Jurkat, Clone E6-1 (cell line): Measurements from ENCODE around the gene S100A7A.
"Not testable (repeated sequence)": the region's sequence is repeated elsewhere in the genome, so short reads cannot be mapped to it uniquely, and the experiment has no call there.

ENCODE experiments used
- DNase-seq: peaks from one replicate; pipeline ENCODE4 v3.0.0-alpha.2; 2011; ENCODE audit warnings: low read depth, low spot score
- H3K4me3 ChIP-seq: 2 replicates; pipeline ENCODE4 v1.5.1; 2011; ENCODE audit warnings: mild to moderate bottlenecking, low read length, control low read depth, moderate library complexity

S100A7A gene

DNA sequence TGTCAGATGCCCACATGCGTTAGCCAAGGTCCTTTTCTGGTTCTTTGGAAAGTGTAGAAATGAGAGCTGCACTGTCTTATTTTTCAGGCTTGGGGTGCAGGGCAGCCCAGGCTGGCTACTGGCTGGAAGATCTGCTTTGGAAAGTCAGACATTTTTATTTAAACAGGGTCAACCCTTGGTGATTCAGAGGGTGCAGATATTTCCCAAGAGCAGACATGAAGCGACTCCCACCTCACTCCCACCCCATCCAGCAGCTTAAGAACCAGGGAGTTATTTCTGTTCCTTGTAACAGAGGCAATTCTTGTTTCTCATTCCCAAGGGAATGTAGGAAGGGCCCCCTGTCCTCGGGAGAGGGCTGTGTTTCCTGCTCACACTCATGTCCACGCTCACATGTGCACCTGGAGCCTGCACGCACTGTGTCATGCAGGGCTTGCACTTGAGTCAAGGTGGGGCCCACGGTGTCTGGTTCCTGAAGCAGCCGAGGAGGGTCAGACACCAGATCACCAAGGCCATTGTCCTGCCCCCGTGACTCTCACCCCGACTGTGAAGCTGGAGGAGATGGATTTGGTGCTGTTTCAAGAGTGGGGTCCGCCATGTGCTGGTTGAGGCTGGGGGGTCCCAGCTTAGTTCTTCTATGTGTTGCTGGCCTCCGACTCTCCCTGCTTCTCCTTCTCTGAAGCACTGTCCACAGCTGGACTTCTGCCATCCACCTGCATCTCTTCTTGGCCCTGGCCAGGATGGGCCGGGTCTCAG lies 992 bp downstream of the S100A7A start:
- H3K4me3 ChIP-seq, result no peak overlapping the region
- DNase-seq, result no peak

DNA sequence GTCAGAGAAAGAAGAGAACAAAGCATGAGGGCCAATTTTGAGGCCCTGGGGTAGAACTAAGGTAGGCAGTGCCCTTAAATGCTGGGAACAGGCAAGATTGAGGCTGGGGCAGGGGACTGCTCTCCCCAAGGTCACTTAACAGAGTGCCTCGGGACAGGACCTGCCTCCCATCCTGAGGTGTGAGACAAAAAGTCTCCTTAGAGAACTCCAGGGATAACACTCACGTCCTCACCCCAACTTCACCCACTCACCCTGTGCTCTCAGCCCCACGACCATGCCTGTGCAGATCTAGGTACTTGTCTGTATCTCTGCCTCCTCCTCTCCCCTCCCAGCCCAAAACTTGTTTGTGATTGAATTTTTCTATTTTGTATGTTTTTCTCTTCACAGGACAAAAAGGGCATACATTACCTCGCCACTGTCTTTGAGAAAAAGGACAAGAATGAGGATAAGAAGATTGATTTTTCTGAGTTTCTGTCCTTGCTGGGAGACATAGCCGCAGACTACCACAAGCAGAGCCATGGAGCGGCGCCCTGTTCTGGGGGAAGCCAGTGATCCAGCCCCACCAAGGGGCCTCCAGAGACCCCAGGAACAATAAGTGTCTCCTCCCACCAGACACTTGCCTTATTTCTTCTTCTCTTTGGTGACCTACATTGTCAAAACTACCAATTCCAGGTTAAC lies 2.6 kb downstream of the S100A7A start:
- not testable (repeated sequence) for DNase-seq, H3K4me3 ChIP-seq

DNA sequence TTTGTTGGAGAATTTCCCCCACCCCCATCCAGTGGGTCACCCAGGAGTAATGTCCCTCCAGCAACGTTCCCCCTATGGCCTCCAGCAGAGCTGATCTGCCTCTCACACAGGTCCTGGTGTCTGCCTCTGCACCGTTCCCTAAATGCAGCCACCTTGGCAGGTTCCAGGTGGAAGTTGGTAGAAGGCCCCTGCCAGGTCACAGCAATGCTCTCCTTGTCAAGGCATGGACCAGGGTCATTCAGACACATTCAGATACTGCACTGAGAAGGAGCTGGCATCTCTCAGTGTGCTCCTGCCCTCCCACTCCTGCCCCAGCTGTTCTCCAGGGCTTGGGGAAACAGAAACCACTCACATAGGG lies 3.1 kb downstream of the S100A7A start:
- DNase-seq, H3K4me3 ChIP-seq: not testable (repeated sequence)

DNA sequence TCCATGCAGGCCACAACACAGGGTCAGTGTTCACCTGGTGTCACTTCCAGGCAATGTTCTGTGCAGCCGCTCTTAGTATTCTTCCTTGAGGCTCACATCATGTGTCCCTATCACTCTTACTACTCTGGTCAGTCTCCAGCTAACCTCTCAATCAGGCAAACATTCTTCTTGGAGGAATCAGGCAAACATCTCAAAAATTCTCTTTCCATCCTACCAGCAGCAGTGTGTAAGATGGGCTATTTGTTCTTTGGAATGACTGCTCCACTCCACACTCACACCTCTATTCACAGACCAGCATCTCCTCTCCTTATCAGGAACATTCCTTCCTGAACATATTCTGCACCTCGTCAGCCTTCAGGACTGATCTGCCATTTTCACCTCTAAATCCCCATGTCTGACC lies 4.0 kb downstream of the S100A7A start:
- no peak for DNase-seq
- H3K4me3 ChIP-seq, result no peak overlapping the region

DNA sequence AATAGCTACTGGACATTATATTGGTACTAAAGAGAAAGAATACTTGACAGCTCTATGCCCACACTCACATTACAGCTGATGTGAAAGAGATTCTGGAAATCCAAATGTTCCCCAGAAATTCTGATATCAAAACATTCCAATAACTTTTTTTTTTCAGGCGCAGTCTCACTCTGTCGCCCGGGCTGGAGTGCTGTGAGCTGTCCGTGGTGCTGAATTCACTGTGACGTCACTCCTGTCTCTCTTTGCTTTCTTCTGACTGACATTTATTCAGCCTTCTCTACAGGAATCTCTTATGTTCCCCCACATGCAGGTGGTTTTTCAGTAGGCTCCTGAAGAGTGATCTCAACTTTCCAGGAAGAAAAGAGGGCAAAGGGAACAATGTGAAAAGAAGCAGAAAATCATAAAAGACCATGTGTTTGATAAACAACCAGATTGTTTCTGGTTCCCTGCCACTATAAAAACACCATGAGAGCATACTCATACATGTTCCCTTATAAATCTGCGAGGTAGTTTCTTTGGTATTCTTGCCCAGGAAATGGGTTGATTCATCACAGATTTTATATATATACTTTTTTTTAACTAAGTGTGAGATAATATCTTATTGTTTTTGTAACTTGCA lies 6.2 kb downstream of the S100A7A start:
- peak; percentile 62 for DNase-seq
- H3K4me3 ChIP-seq, result no peak overlapping the region

DNA sequence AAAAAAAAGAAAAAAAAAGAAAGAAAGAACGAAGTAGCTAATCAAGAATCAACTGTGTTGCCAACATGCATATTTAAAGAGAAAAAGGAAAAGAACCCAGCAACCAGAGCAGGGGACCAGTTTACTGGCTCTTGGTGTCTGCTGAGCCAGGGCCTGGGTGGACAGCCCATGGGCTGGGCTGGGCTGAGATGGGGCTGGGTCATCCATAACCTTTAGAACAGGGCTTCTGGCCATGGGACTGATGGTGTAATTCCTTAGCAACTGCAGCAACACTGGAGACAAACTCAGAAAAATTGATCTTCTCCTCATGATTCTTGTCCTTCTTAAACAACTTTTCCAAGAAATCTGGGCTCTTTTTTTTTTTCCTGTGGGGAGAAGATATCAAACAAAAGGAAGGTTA lies 10.5 kb downstream of the S100A7A start:
- DNase-seq, result no peak
- no peak overlapping the region for H3K4me3 ChIP-seq

DNA sequence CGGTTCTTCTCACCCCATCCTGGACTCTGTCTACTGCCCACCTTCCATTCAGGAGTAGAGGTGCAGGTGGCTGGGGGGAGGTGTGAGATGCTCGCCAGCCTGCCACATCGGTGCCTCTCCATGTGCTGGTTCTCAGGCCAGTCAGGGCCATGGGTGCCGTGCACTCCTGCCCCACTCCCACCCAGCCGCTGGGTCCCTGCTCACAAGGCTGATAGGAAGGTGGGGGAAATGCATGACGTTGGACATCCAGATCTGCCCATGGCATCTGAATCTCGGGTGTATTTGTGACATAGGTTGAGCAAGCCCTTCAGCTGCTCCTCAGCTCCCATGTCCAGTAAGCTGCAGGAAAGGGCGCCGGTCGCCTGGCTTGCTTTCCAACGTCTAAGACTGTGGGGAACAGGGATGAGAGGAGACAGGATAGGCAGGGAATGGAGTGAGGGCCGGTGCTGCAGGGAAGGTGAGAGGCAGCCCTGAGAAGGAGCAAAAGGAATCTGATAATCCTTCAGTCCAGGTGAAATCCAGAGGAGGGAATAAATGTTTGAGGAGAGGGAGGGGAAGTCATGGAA lies 11.8 kb downstream of the S100A7A start:
- no peak for DNase-seq

DNA sequence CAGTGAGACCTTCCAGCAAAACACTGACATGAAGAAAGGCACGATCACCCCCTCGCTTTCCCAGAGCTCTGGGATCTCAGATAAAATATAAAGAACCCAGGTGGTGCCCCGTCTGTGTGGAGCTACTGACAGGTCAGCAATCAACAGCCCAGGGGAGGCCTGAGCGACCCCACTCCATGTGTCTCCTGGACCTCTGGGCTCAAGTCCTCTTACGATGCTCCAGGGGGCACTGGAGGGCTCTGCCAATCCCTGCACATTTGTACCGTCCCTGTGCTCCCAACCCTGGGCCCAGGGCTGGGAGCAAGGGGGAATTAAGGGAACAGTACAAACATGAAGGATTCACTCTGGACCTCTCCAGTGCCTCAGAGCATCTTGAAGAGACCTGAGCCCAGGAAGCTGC lies 12.5 kb downstream of the S100A7A start:
- no peak for DNase-seq
- H3K4me3 ChIP-seq, result no peak overlapping the region

More for the DNA sequence above, 11.8 kb downstream of the S100A7A start:
- H3K4me3 ChIP-seq, result no peak overlapping the region

DNA sequence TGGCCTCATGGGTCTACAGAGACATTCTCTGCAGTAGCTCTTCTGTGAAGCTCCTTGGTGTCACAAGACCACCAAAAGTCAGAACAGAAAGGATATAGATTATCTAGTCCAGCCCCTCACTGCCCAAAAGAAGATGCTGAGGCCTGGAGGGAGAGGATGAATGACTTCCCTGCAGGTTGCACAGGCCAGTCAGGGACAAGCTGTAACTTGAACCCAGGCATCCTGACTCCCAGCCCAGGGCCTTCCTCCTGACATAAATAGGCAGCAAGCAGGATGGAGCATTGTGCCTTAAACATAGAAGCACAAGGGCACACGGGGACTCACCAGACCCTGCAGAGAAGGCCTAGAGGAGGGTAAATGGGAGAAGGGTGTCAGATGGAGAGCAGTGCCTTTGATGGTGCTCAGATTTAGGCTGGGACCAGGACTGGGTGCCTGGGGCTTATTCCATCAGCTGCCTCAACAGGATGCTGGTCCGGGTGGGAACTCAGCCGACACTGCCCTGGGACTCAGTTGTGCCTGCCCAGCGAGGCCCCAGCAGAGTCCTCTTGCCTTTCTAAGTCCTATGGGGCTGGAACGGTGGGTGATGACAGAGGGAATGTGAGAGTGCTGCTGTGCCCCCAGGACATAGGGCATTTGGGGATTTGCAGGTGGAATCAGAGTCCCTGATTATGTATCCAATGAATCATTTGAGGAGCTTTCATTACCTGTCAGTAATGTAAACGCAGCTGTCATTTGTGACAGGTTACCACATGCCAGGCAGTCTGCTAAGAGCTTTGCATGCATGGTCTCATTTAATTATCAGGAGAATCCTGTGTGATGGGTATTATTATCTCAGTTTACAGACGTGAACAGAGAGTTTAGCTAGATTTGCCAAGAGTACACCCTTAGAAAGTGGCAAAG lies 13.2 kb downstream of the S100A7A start:
- H3K4me3 ChIP-seq, result no peak overlapping the region
- DNase-seq, result no peak

DNA sequence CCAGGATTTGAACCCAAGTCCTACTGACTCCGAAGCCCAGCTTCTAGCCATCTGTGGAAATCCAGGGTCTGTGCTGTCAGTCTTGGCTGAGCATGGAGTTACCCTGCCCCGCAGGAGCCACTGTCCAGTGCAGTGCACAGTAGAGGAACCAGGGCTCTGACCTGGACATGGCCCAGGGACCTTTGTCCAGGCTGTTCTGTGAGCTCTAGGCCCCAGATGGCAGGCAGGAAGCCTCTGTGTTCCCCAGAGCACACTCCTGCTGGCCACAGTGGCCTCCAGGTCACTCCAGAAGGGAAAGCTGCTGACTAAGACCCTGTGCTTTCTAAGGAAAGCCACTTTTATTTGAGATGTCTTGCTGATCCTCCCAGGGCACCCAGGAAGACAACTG lies 13.8 kb downstream of the S100A7A start:
- no peak overlapping the region for H3K4me3 ChIP-seq
- no peak for DNase-seq

DNA sequence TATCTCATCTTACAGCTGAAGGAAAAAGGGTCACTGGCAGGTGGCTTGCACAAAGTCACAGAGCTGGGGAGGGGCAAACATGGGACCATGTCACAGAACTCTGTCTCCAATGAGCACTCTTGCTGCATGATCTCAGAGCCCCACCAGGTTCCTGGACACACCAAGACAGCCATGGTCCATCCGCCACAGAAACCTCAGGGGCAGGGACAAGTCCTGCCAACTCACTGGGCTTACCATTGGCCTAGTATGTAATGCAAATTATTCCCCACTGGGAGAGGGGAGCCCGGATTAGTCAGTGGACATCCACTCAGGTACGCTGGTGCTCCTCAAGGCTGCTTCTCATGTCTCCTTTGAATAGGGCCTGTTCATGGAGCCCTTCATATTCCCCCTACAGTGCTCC lies 14.2 kb downstream of the S100A7A start:
- no peak overlapping the region for H3K4me3 ChIP-seq
- no peak for DNase-seq

DNA sequence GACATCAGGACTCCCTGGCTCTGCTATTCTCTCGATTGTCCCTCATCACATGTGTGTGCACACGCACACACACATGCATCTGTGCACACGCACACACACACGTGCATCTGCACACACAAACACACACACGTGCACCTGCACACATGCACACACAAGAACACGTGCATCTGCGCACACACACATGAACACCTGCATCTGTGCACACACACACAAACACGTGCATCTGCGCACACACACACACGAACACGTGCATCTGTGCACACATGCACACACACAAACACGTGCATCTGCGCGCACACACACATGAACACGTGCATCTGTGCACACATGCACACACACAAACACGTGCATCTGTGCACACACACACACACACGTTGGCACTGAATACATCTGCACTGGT lies 14.7 kb downstream of the S100A7A start:
- DNase-seq, result no peak
- no peak overlapping the region for H3K4me3 ChIP-seq

DNA sequence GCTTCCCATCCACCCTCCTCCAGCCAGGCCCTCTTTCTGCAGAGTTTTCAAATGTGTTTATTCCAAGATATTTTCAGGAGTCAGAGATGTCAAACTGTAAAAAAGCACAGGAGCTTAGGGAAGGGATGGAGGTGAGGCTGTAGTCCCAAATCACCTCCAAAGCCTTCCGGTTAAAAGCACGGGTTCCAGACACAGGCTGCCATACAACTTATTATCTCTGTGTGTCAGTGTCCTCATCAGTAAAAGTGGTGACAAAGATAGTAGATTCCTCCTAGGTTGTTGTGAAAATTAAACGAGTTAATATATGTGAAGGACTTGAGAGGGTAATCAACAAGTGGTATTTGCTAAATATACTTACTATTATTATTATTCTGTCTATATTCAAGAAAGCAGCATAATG lies 15.1 kb downstream of the S100A7A start:
- no peak for DNase-seq
- no peak overlapping the region for H3K4me3 ChIP-seq

DNA sequence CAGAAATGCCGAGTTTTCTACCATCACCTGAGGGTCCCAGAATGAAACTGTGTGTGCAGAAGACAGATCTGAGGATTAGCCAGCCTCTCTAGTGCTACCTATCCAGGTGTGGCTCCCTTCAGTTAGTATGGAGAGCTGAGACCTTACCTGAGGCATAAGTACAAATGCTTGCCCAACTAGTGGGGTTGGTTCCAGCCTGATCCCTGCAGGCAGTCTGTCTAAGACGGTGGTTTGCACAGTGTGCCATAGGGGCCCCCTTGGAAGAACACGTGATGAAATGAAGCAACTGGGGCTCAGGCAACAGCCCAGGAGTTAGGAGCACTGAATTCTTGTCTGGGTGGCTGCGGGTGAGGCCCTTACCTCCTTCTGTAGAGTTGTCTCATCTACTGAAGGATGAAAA lies 15.6 kb downstream of the S100A7A start:
- H3K4me3 ChIP-seq, result no peak overlapping the region
- DNase-seq, result no peak

DNA sequence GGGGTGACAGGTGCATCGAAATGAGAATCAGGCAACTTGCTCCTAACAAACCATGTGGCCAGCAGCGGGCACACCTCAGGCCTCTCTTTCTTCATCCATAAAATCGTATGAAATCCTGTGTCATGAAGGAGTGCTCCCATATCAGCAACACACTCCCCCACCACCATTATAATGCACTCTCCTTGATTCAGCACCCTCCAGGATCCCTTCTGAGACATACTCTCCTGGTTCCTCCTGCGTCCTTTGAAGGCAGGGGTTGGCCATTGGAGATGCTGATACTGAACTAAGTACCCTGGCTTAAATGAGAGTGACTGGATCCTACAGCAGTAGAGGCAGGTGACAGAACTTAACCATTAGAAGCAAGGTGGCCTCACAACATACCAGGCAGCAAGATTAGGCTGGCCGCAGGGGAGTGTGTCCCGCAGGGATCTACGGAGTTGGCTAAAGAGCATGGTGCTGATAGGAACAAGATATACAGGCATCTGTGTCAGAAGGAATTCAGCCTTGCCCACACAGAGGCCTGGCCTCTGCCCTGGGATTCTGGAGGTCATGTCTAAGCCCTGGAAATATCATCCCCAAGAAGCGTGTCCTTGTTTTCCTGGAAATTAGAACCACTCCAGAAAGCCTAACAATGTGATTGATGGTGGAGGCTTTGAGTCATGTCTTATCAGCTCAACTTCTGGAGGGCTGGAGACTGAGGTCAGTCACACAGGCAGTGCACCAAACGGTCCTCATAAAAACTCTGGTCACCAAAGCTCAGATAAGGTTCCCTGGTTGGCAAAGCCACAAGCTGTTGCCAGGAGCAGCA lies 16.8 kb downstream of the S100A7A start:
- DNase-seq, result no peak
- no peak overlapping the region for H3K4me3 ChIP-seq

DNA sequence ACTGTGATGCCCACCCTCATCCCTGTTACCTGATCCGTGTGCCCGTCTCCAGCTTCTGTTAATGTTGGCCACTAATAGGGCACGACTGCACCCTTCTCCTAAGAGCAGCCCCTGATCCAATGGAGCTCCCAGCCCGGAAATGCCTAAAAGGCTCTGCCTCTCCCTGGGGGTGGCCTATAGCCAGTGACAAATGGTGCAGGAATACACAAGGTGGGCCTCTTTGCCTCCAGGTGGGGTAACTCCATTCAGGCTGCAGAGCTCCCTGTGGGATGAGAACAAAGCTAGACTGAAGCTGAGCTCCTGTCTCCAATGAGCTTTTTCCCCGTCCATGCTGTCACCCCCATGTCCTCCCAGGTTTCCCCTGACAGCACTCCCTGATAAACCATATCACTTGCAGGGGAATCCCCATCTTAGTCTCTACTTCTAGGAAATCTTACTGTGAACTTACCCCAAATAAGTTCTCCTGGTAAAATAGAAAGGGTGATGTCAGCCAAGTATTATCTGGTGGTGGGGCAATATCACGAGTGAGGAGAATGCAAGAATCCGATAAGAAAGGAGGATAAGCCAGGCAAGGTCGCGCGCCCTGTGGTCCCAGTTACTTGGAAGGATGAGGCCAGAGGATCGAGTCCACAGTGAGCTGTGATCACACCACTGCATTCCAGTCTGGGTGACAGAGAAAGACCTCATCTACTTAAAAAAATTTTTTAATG lies 18.6 kb downstream of the S100A7A start:
- no peak overlapping the region for H3K4me3 ChIP-seq
- no peak for DNase-seq

DNA sequence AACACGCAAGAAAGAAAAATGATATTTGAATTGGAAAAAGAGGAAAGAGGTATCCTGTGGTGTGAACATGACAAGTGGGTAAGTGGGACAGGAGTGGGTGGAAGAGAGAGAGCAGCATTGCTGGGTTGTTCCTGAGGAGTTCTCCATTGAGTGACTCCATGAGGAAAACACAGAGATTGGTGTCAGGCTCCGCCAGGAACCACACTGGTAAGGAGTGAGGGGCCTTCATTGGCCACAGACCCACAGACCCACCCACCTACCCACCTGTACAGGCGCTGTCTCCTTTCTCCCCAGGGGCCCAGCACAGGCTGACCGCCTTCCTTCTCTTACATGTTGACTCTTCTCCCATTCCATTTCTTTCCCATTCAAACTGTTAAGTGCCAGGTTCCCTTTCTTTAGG lies 20.9 kb downstream of the S100A7A start:
- DNase-seq, result no peak
- no peak overlapping the region for H3K4me3 ChIP-seq

DNA sequence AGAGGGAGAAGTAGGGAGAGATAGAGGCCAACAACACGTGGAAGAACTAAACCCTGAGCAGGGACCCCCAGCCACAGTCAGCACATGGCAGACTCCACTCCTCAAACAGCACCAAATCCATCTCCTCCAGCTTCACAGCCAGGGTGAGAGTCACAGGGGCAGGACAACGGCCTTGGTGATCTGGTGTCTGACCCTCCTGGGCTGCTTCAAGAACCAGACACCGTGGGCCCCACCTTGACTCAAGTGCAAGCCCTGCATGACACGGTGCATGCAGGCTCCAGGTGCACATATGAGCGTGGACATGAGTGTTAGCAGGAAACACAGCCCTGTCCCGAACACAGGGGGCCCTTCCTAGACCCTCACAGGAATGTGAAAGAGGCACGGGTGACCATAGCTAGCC lies 22.3 kb downstream of the S100A7A start:
- DNase-seq, result no peak
- H3K4me3 ChIP-seq, result no peak overlapping the region
